ENCODE results near the gene USP17L27.
"Not testable (repeated sequence)": the region's sequence is repeated elsewhere in the genome, so short reads cannot be mapped to it uniquely, and the experiment has no call there.

The USP17L27 gene, protein sequence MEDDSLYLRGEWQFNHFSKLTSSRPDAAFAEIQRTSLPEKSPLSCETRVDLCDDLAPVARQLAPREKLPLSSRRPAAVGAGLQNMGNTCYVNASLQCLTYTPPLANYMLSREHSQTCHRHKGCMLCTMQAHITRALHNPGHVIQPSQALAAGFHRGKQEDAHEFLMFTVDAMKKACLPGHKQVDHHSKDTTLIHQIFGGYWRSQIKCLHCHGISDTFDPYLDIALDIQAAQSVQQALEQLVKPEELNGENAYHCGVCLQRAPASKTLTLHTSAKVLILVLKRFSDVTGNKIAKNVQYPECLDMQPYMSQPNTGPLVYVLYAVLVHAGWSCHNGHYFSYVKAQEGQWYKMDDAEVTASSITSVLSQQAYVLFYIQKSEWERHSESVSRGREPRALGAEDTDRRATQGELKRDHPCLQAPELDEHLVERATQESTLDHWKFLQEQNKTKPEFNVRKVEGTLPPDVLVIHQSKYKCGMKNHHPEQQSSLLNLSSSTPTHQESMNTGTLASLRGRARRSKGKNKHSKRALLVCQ

DNA sequence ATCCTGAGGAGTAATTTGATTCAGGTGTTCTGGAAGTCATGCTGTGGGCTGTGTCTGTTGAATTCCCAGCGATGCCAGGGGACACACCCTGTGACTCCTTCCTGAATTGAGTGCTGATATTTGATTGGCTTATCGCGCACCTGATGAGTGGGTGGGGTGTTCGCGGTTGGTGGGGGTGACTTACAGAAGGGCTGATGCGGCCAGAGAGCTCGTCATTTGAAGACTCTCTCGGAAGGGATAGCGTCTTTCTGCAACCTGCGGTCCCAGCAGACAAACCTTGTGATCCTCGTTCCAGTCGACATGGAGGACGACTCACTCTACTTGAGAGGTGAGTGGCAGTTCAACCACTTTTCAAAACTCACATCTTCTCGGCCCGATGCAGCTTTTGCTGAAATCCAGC, at the start of gene USP17L27:
Gene USP17L27, plus strand, starts transcription at position 301 of the 400 bp plus-strand sequence. Its CDS starts 0 bp downstream, at position 301.
- in situ Hi-C loops (cut with HindIII; ENCODE audit: low pct_ligation_motif_present, low pct_unique_long_range_greater_than_20kb, low sequenced_read_pairs); DNase-seq: not testable (repeated sequence)

DNA sequence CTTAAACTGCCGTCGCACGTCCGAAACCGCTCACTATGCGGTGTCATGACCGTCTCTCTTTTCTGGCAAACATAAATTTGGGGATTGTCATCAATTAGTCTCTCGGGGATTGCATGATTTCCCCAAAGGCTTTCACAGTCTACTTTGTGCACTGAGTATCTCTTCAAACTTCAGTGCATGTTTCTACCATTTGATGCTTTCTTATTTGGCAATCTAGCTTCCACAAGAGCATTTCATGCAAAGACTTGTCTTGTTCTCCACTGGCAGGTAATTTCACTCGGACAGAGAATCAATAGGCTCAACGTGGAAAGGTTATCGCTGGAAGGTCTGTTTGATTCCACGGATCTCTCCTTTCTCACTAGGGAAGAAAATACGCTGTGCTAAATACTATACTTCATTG, 19.8 kb upstream of the USP17L27 start:
- in situ Hi-C loops (cut with HindIII; ENCODE audit: low pct_ligation_motif_present, low pct_unique_long_range_greater_than_20kb, low sequenced_read_pairs); DNase-seq: not testable (repeated sequence)

DNA sequence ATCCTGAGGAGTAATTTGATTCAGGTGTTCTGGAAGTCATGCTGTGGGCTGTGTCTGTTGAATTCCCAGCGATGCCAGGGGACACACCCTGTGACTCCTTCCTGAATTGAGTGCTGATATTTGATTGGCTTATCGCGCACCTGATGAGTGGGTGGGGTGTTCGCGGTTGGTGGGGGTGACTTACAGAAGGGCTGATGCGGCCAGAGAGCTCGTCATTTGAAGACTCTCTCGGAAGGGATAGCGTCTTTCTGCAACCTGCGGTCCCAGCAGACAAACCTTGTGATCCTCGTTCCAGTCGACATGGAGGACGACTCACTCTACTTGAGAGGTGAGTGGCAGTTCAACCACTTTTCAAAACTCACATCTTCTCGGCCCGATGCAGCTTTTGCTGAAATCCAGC, 19.1 kb upstream of the USP17L27 start, which contains the start of gene USP17L24:
Gene USP17L24, plus strand, starts transcription at position 301 of the 400 bp plus-strand sequence. Its CDS starts 0 bp downstream, at position 301.
- in situ Hi-C loops (cut with HindIII; ENCODE audit: low pct_ligation_motif_present, low pct_unique_long_range_greater_than_20kb, low sequenced_read_pairs); DNase-seq: not testable (repeated sequence)

DNA sequence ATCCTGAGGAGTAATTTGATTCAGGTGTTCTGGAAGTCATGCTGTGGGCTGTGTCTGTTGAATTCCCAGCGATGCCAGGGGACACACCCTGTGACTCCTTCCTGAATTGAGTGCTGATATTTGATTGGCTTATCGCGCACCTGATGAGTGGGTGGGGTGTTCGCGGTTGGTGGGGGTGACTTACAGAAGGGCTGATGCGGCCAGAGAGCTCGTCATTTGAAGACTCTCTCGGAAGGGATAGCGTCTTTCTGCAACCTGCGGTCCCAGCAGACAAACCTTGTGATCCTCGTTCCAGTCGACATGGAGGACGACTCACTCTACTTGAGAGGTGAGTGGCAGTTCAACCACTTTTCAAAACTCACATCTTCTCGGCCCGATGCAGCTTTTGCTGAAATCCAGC, 14.3 kb upstream of the USP17L27 start, which contains the start of gene USP17L25:
Gene USP17L25, plus strand, starts transcription at position 301 of the 400 bp plus-strand sequence. Its CDS starts 0 bp downstream, at position 301.
- DNase-seq; in situ Hi-C loops (cut with HindIII; ENCODE audit: low pct_ligation_motif_present, low pct_unique_long_range_greater_than_20kb, low sequenced_read_pairs): not testable (repeated sequence)

DNA sequence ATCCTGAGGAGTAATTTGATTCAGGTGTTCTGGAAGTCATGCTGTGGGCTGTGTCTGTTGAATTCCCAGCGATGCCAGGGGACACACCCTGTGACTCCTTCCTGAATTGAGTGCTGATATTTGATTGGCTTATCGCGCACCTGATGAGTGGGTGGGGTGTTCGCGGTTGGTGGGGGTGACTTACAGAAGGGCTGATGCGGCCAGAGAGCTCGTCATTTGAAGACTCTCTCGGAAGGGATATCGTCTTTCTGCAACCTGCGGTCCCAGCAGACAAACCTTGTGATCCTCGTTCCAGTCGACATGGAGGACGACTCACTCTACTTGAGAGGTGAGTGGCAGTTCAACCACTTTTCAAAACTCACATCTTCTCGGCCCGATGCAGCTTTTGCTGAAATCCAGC, 9.6 kb upstream of the USP17L27 start, which contains the start of gene USP17L26:
Gene USP17L26, plus strand, starts transcription at position 301 of the 400 bp plus-strand sequence. Its CDS starts 0 bp downstream, at position 301.
- in situ Hi-C loops (cut with HindIII; ENCODE audit: low pct_ligation_motif_present, low pct_unique_long_range_greater_than_20kb, low sequenced_read_pairs); DNase-seq: not testable (repeated sequence)

DNA sequence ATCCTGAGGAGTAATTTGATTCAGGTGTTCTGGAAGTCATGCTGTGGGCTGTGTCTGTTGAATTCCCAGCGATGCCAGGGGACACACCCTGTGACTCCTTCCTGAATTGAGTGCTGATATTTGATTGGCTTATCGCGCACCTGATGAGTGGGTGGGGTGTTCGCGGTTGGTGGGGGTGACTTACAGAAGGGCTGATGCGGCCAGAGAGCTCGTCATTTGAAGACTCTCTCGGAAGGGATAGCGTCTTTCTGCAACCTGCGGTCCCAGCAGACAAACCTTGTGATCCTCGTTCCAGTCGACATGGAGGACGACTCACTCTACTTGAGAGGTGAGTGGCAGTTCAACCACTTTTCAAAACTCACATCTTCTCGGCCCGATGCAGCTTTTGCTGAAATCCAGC, 4.8 kb upstream of the USP17L27 start, which contains the start of gene USP17L5:
Gene USP17L5, plus strand, starts transcription at position 301 of the 400 bp plus-strand sequence. Its CDS starts 0 bp downstream, at position 301.
- in situ Hi-C loops (cut with HindIII; ENCODE audit: low pct_ligation_motif_present, low pct_unique_long_range_greater_than_20kb, low sequenced_read_pairs); DNase-seq: not testable (repeated sequence)

DNA sequence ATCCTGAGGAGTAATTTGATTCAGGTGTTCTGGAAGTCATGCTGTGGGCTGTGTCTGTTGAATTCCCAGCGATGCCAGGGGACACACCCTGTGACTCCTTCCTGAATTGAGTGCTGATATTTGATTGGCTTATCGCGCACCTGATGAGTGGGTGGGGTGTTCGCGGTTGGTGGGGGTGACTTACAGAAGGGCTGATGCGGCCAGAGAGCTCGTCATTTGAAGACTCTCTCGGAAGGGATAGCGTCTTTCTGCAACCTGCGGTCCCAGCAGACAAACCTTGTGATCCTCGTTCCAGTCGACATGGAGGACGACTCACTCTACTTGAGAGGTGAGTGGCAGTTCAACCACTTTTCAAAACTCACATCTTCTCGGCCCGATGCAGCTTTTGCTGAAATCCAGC, 4.6 kb downstream of the USP17L27 start, which contains the start of gene USP17L28:
Gene USP17L28, plus strand, starts transcription at position 301 of the 400 bp plus-strand sequence. Its CDS starts 0 bp downstream, at position 301.
- DNase-seq; in situ Hi-C loops (cut with HindIII; ENCODE audit: low pct_ligation_motif_present, low pct_unique_long_range_greater_than_20kb, low sequenced_read_pairs): not testable (repeated sequence)

DNA sequence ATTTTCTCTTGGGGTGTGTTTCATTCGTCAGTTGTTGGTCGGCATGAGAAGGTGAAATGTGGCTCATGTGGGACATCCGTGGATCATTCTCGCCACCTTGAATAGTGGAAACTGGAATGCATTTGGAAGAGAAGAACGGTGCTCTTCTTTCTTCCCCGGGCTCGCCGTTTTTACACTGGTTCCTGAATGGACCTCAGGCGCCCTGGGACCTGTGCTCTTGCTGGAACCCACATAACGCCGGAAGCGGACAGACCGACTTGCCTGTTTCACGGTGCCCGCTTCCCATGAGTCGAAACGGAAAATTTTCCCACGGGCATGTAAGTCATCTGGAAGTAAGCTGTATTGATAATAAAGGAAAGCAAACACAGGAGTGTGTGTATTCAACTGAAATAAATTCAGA, 6.9 kb downstream of the USP17L27 start:
- DNase-seq; in situ Hi-C loops (cut with HindIII; ENCODE audit: low pct_ligation_motif_present, low pct_unique_long_range_greater_than_20kb, low sequenced_read_pairs): not testable (repeated sequence)

DNA sequence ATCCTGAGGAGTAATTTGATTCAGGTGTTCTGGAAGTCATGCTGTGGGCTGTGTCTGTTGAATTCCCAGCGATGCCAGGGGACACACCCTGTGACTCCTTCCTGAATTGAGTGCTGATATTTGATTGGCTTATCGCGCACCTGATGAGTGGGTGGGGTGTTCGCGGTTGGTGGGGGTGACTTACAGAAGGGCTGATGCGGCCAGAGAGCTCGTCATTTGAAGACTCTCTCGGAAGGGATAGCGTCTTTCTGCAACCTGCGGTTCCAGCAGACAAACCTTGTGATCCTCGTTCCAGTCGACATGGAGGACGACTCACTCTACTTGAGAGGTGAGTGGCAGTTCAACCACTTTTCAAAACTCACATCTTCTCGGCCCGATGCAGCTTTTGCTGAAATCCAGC, 9.4 kb downstream of the USP17L27 start, which contains the start of gene USP17L29:
Gene USP17L29, plus strand, starts transcription at position 301 of the 400 bp plus-strand sequence. Its CDS starts 0 bp downstream, at position 301.
- in situ Hi-C loops (cut with HindIII; ENCODE audit: low pct_ligation_motif_present, low pct_unique_long_range_greater_than_20kb, low sequenced_read_pairs); DNase-seq: not testable (repeated sequence)

DNA sequence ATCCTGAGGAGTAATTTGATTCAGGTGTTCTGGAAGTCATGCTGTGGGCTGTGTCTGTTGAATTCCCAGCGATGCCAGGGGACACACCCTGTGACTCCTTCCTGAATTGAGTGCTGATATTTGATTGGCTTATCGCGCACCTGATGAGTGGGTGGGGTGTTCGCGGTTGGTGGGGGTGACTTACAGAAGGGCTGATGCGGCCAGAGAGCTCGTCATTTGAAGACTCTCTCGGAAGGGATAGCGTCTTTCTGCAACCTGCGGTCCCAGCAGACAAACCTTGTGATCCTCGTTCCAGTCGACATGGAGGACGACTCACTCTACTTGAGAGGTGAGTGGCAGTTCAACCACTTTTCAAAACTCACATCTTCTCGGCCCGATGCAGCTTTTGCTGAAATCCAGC, 18.9 kb downstream of the USP17L27 start, which contains the start of gene USP17L30:
Gene USP17L30, plus strand, starts transcription at position 301 of the 400 bp plus-strand sequence. Its CDS starts 0 bp downstream, at position 301.
- in situ Hi-C loops (cut with HindIII; ENCODE audit: low pct_ligation_motif_present, low pct_unique_long_range_greater_than_20kb, low sequenced_read_pairs); DNase-seq: not testable (repeated sequence)

DNA sequence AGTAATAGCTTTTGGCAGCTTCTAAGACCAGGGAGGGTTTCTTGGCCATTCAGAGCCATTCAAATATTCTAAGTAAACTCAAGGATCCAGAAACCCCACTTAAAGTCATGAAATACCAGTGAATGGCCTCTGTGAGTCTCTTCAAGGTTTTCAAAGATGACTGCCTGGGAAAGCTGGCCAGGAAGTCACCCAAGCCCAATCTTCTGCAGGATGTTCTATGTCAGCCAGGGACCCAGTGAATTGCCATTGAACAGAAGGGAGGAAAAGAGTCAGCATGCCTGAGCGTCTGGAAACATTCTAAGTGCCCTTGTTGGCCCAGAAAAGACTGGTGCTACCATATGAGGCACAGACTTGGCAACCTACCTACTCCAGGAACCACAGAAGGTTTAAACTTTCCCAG, 35.9 kb downstream of the USP17L27 start:
- DNase-seq; in situ Hi-C loops (cut with HindIII; ENCODE audit: low pct_ligation_motif_present, low pct_unique_long_range_greater_than_20kb, low sequenced_read_pairs): not testable (repeated sequence)

DNA sequence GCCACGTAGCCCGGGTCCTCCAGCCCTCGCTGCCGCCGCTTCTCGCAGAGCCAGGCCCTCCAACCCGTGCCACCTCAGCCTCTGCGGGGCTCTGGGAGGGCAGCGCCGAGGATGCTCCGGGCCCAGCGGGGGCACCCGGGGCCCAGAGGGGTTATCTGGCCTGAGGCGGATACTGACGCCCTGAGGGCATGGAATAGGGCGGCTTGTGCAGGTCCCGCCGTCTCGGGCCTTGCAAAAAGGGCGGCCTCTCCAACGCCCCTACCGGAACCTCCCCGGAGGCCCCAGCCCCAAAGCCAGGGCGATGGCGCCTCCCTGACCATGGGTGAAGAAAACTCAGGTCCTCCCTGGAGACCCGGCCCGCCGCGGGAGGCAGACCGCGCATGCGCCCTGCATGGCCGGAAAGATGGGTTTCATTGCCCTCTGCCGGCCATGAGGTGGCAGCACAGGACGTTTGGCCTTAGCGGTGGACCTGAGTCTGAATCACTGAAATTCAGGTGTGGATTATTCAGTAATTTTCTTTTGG, 37.1 kb downstream of the USP17L27 start:
- in situ Hi-C loops (cut with HindIII; ENCODE audit: low pct_ligation_motif_present, low pct_unique_long_range_greater_than_20kb, low sequenced_read_pairs); DNase-seq: not testable (repeated sequence)

DNA sequence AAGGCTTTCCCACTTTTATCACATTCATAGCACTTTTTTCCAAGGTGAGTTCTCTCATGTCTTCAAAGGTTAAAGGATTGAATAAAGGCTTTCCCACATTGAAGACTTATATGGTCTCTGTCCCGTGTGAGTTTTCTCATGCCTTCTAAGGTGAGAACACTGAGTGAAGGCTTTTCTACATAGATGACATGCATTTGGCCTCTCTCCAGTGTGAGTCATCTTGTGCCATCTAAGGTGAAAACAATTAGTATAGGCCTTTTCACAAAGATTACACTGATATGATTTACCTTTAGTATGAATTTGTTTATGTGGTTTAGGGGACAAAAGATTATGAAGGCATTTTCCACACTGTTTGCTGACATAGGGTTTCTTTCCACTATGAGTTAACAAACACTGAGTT, 40.2 kb downstream of the USP17L27 start:
- DNase-seq, result no peak
- in situ Hi-C loops (cut with HindIII; ENCODE audit: low pct_ligation_motif_present, low pct_unique_long_range_greater_than_20kb, low sequenced_read_pairs), result no loop called here

DNA sequence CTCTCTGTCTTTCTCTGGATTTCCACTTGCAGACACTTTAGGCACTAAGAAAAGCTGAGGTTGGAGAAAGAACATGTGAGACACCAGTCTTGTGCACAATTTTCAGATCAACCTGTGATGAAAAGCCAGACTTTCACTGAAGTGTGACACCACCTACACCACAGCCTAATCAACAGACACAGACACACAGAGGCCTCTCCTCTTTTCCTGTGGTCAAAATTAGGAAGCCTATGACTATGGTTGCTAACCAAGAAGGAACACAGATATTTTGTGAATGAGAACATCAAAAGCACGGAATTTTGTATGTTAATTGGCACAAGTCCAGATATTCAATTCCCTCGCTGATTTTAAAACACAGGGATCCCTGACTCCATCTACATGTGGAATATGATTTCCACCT, 45.1 kb downstream of the USP17L27 start:
- DNase-seq; in situ Hi-C loops (cut with HindIII; ENCODE audit: low pct_ligation_motif_present, low pct_unique_long_range_greater_than_20kb, low sequenced_read_pairs): not testable (repeated sequence)
